Mucosa of descending colon (tissue), 3 donors: Measurements from ENCODE around the gene ARHGAP36. TPM values are rescaled to one million over a fixed set of nuclear protein-coding genes. Genes with fewer than 3 reads are reported as not detected.

ENCODE experiments used
- ATAC-seq: fragments of 200-7000 bp; cut with Tn5 transposase; one replicate; pipeline ENCODE4 v1.9.1; 2020; ENCODE audit warnings: mild to moderate bottlenecking, moderate library complexity
- DNase-seq, 3 donors: peaks; one replicate each; pipeline ENCODE4 v3.0.0-alpha.2; 2020
- H3K36me3 ChIP-seq: fragments of 200-600 bp; one replicate; pipeline ENCODE4 v1.8.0; 2021; ENCODE audit warnings: low read depth, mild to moderate bottlenecking
- H3K4me1 ChIP-seq: fragments of 200-600 bp; one replicate; pipeline ENCODE4 v1.8.0; 2021; ENCODE audit warnings: low read depth, mild to moderate bottlenecking
- H3K4me3 ChIP-seq: fragments of 200-600 bp; one replicate; pipeline ENCODE4 v1.8.0; 2021; ENCODE audit warnings: mild to moderate bottlenecking
- H3K9me3 ChIP-seq: fragments of 200-600 bp; one replicate; pipeline ENCODE4 v1.8.0; 2021; ENCODE audit warnings: mild to moderate bottlenecking
- intact Hi-C, 2 donors: fragments of 100-400 bp; cut with DNase I in 1 of 2; cut with micrococcal nuclease in 1 of 2; formaldehyde crosslinking; loops; one replicate each; pipeline versions ENCODE4 v1.11.0 to v1.11.1; 2022; cut with DNase I, micrococcal nuclease
- total RNA-seq, 3 donors: library from RNA; stranded (reverse); fragmentation: NEBNext Ultra II Directional in 2 of 3; extraction: Animal tissue kit (Norgen Biotek cat#: 25700) in 2 of 3; gene quantifications; one replicate each; pipeline versions ENCODE4 v1.2.1 to v1.2.4, GENCODE V29; 2021 to 2023
- TF ChIP-seq, protein P1 (sequence below): fragments of 200-600 bp; IDR thresholded peaks from one replicate; pipeline ENCODE4 v1.8.0; 2022; ENCODE audit warnings: antibody characterized with exemption, mild to moderate bottlenecking
- donor health status: DM: no; HTN: no; CAD: no; lungs with moderate emphysema.
- donor health status: DM: no; HTN: no; CAD: no.
- donor health status: DM: no; HTN: yes; CAD: no.

The ARHGAP36 gene
- total RNA-seq, 3 donors from 2014 or later, result 0.19 to 0.96 TPM; not detected in 1

DNA sequence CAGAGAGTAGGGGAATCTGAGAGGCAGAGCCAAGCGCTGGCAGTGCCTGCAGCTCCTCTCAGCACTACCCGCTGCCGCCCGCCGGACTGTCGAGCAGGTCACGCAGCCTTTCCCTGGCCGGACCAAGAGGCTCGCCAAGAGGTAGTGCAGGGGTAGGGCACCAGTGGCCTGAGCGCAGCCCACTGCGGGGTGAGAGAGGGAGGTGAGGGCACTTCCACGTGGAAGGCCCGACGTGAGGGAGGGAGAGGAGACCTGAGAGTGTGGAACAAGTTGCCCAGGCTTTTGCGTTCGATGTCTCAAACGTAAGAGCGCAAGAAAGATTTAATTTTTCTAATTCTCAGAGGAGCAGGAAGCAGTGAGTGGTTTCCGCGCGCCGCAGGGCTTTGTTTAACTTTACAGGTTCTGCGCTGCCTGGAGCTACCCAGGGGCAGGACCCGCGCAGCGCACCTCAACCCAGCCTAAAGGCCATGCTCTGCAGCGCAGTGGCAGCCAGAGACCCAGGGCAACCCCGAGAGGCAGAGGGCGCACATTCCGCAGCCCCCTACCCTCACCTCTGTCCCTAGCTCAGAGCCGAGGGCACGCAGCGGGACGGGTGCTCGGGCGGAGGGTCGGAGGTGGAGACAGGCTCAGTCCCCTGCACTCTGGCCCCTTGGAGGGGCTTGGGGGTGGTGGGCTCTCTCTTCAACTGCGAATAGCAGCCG lies 14.9 kb downstream of the ARHGAP36 start:
- DNase-seq (no peak), ATAC-seq (no peak)
- Histone ChIP-seq H3K4me1 (no peaks in the 10 kb centered on the region), H3K4me3 (no peak overlapping the region), H3K9me3 (no peaks in the 10 kb centered on the region), H3K36me3 (no peaks in the 10 kb centered on the region)
- intact Hi-C loops, result no loop called here
- TF ChIP-seq, protein P1, sequence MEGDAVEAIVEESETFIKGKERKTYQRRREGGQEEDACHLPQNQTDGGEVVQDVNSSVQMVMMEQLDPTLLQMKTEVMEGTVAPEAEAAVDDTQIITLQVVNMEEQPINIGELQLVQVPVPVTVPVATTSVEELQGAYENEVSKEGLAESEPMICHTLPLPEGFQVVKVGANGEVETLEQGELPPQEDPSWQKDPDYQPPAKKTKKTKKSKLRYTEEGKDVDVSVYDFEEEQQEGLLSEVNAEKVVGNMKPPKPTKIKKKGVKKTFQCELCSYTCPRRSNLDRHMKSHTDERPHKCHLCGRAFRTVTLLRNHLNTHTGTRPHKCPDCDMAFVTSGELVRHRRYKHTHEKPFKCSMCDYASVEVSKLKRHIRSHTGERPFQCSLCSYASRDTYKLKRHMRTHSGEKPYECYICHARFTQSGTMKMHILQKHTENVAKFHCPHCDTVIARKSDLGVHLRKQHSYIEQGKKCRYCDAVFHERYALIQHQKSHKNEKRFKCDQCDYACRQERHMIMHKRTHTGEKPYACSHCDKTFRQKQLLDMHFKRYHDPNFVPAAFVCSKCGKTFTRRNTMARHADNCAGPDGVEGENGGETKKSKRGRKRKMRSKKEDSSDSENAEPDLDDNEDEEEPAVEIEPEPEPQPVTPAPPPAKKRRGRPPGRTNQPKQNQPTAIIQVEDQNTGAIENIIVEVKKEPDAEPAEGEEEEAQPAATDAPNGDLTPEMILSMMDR, result no peak

DNA sequence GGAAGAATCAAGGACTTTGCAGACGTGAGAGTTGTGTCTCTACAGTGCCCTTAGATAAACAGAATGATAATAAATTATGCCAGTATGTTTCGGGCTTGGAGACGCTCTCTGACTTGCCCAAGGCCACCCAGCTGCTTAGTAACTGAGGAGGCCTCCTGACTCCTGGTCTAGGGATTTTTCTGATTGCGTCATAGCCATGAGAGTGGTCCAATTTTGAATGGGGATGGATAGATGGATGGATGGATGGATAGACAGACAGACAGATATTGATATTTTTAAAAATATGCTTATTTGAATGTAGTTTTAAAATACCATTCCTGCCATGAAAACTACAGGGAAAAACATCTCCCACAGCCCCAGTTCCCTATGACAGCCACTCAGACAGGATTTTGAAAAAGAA lies 15.5 kb downstream of the ARHGAP36 start:
- Histone ChIP-seq H3K4me3 (no peak overlapping the region), H3K9me3 (no peaks in the 10 kb centered on the region), H3K4me1 (no peaks in the 10 kb centered on the region), H3K36me3 (no peaks in the 10 kb centered on the region)
- TF ChIP-seq, protein P1, result no peak
- intact Hi-C loops, result no loop called here
- DNase-seq (no peak), ATAC-seq (no peak)

DNA sequence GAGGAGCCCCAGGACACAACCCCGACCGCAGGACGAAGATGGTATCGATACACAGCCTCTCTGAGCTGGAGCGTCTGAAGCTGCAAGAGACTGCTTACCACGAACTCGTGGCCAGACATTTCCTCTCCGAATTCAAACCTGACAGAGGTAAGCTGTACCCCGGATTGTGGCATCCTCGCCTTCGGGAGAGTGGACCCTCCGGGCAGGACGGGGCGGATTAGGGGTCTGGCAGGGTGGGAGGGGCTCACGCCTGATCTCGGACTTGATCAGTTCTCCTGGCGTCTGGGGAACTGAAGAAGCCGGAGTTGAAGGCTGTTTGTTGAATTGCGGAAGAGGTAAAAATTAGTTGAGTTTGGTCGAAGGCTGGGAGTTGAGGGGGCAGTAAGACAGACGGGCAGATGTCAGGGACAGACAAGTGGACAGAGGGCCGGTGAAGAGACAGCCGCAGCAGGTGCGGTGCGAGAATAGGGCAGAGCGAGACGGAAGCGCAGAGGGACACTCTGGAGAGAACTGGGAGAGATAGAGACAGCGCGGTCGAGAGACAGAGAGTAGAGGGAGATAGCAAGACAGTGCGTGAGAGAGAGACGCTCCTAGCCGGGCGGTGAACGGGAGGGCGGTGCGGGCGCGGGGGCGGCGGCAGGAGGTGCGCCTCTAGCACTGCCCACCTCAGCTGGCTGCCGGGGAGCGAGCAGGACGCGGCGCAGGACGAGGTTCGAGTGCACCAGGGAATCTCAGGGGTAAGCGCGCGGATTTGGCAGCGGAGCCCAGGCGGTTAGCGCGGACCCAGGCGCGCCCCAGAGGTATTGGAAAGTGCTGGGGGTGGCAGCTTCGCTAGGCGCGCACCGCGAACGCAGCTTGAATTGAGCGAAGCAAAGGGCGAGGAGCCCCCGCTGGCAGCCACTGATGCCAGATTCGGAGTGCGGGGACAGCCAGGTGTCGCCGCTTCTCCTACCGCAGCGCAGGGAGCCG lies 23.9 kb downstream of the ARHGAP36 start:
- Histone ChIP-seq H3K4me1 (no peaks in the 10 kb centered on the region), H3K36me3 (no peaks in the 10 kb centered on the region), H3K4me3 (no peak overlapping the region), H3K9me3 (no peaks in the 10 kb centered on the region)
- TF ChIP-seq, protein P1, result no peak
- DNase-seq, result no peak
- intact Hi-C loops, result no loop called here
- no peak for ATAC-seq

DNA sequence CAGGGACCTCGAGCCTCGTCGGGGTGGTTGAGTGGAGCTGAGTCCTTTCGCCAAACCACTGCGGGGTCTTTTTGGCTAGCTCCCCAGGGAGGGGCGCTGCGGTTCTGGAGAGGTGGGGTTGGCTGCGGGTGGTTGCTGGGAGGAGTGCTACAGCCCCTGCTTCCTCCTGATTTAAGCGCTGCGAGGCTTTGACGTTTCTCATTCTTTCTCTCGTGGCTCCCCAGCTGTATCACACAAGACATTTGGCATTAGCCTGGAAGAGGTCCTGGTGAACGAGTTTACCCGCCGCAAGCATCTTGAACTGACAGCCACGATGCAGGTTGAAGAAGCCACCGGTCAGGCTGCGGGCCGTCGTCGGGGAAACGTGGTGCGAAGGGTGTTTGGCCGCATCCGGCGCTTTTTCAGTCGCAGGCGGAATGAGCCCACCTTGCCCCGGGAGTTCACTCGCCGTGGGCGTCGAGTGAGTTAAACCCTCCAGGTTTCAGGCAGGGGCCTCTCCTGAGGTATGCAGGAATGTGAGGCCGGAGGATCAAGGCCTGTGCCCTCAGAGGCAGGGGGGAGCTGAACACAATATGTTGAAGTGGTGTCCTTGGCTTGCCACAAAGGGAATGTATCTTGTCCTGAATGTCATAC lies 25.5 kb downstream of the ARHGAP36 start:
- Histone ChIP-seq H3K9me3 (no peaks in the 10 kb centered on the region), H3K4me3 (no peak overlapping the region), H3K4me1 (no peaks in the 10 kb centered on the region), H3K36me3 (no peaks in the 10 kb centered on the region)
- TF ChIP-seq, protein P1, result no peak
- ATAC-seq, result no peak
- DNase-seq, result no peak
- intact Hi-C loops, result no loop called here

DNA sequence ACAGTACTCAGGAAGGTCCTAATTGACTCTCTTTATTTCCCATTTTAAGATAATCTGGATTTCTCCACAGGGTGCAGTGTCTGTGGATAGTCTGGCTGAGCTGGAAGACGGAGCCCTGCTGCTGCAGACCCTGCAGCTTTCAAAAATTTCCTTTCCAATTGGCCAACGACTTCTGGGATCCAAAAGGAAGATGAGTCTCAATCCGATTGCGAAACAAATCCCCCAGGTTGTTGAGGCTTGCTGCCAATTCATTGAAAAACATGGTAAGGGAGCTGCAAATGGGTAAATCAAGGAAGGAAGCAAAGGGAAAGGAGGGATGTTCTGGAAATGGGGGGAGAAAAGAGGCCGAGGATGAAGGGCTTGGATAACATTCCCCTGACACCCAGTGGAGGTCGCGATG lies 26.0 kb downstream of the ARHGAP36 start:
- Histone ChIP-seq H3K4me1 (no peaks in the 10 kb centered on the region), H3K9me3 (no peaks in the 10 kb centered on the region), H3K4me3 (no peak overlapping the region), H3K36me3 (no peaks in the 10 kb centered on the region)
- no peak for DNase-seq
- intact Hi-C loops, result no loop called here
- no peak for ATAC-seq
- TF ChIP-seq, protein P1, result no peak
